ENCODE results near the gene KDELR1. TPM values are rescaled to one million over a fixed set of nuclear protein-coding genes. Genes with fewer than 3 reads are reported as not detected.

The KDELR1 gene
- total RNA-seq, 4 donors from 2014 or later = 62.5 to 99.1 (median 78.6) TPM

- no peak for TF ChIP-seq CTCF (IDR thresholded peaks at IDR 0.05; ENCODE audit: low read depth)
Measured at GRCh38 chr19:48403606-48404005, 12.3 kb upstream of the KDELR1 start.

GRCh38 chr19:48401287-48401686, 9.9 kb upstream of the KDELR1 start:
- TF ChIP-seq CTCF (IDR thresholded peaks at IDR 0.05; ENCODE audit: low read depth) = no peak

GRCh38 chr19:48400018-48400742, 8.8 kb upstream of the KDELR1 start:
- no peak for TF ChIP-seq CTCF (IDR thresholded peaks at IDR 0.05; ENCODE audit: low read depth)

GRCh38 chr19:48398375-48399235, 7.3 kb upstream of the KDELR1 start:
- TF ChIP-seq CTCF (IDR thresholded peaks at IDR 0.05; ENCODE audit: low read depth) = no peak

GRCh38 chr19:48398102-48398374, 6.7 kb upstream of the KDELR1 start:
- TF ChIP-seq CTCF (IDR thresholded peaks at IDR 0.05; ENCODE audit: low read depth) = no peak

- TF ChIP-seq CTCF (IDR thresholded peaks at IDR 0.05; ENCODE audit: low read depth) = no peak
Measured at GRCh38 chr19:48397263-48398101, 6.1 kb upstream of the KDELR1 start.

- TF ChIP-seq CTCF (IDR thresholded peaks at IDR 0.05; ENCODE audit: low read depth) = no peak
Measured at GRCh38 chr19:48396824-48397176, 5.4 kb upstream of the KDELR1 start.

Measured in subcutaneous adipose tissue (tissue), 4 donors.